KMS-11 (cell line): Measurements from ENCODE around the gene CRISPLD2.

Experiments used
- H2AFZ ChIP-seq: fragments of 200-600 bp; sonication (generic); 2 replicates; pipeline ENCODE4 v1.6.1; 2016; ENCODE audit warnings: antibody characterized with exemption, mixed run types, low read depth
- H3K27ac ChIP-seq: fragments of 200-600 bp; sonication (generic); 2 replicates; pipeline ENCODE4 v1.6.1; 2016; ENCODE audit warnings: mild to moderate bottlenecking, mixed run types
- H3K27me3 ChIP-seq: fragments of 200-600 bp; sonication (generic); 2 replicates; pipeline ENCODE4 v1.6.1; 2017; ENCODE audit warnings: mild to moderate bottlenecking, low read depth, mixed run types, moderate library complexity; ENCODE audit not compliant: insufficient read depth
- H3K36me3 ChIP-seq: fragments of 200-600 bp; sonication (generic); 2 replicates; pipeline ENCODE4 v1.6.1; 2017; ENCODE audit warnings: mild to moderate bottlenecking, mixed run types; ENCODE audit not compliant: insufficient read depth
- H3K4me1 ChIP-seq: fragments of 200-600 bp; sonication (generic); 2 replicates; pipeline ENCODE4 v1.6.1; 2016; ENCODE audit warnings: mild to moderate bottlenecking, low read depth, mixed run types; ENCODE audit not compliant: poor library complexity, severe bottlenecking
- H3K4me2 ChIP-seq: fragments of 200-600 bp; sonication (generic); 2 replicates; pipeline ENCODE4 v1.7.0; 2016; ENCODE audit warnings: mild to moderate bottlenecking, mixed run types
- H3K4me3 ChIP-seq: fragments of 200-600 bp; sonication (generic); IDR thresholded peaks from 2 replicates; pipeline ENCODE4 v1.6.1; 2017; ENCODE audit warnings: low read depth, low read length, mixed read lengths; ENCODE audit not compliant: insufficient read depth
- H3K79me2 ChIP-seq: fragments of 200-600 bp; sonication (generic); 2 replicates; pipeline ENCODE4 v1.6.1; 2016; ENCODE audit warnings: low read depth, mixed run types; ENCODE audit not compliant: insufficient read depth
- H3K9ac ChIP-seq: fragments of 200-600 bp; sonication (generic); 2 replicates; pipeline ENCODE4 v1.6.1; 2016; ENCODE audit warnings: mild to moderate bottlenecking, mixed run types
- H4K20me1 ChIP-seq: fragments of 200-600 bp; sonication (generic); 2 replicates; pipeline ENCODE4 v1.6.1; 2016; ENCODE audit warnings: mild to moderate bottlenecking, mixed run types; ENCODE audit not compliant: insufficient read depth
- TF ChIP-seq, protein P1 (sequence below): fragments of 200-600 bp; sonication (generic); conservative IDR thresholded peaks from 2 replicates; pipeline ENCODE4 v1.6.1; 2017; ENCODE audit warnings: low read depth, mild to moderate bottlenecking, antibody characterized with exemption, low read length, moderate library complexity, mixed read lengths

CRISPLD2 gene

DNA sequence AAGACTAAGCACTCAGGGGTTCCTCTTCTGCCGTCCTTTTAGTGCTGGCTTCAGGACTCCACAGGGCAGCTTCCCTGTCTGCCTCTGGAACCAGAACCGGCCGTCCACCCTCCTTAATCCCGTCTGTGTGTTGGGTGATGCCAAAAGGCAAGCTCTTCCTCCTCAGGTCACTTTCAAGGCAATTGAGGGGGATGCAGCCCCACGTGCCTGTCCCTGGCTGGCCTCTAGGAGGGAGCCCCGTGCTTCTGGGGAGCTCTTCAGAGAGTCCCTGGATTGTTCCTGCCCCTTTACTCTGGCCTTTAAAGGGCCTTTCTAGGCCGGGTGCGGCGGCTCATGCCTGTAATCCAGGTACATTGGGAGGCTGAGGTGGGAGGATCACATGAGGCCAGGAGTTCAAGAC is 77.1 kb downstream of the CRISPLD2 start:
- Histone ChIP-seq H4K20me1 (no peaks in the 10 kb centered on the region), H3K79me2 (no peaks in the 10 kb centered on the region), H3K36me3 (no peaks in the 10 kb centered on the region), H3K27me3 (peaks cover 91% of the 10 kb centered on the region), H3K27ac (no peak overlapping the region), H2AFZ (no peak overlapping the region), H3K4me1 (no peaks in the 10 kb centered on the region), H3K9ac (no peak overlapping the region), H3K4me2 (no peak overlapping the region), H3K4me3 (no peak overlapping the region)
- TF ChIP-seq, protein P1, sequence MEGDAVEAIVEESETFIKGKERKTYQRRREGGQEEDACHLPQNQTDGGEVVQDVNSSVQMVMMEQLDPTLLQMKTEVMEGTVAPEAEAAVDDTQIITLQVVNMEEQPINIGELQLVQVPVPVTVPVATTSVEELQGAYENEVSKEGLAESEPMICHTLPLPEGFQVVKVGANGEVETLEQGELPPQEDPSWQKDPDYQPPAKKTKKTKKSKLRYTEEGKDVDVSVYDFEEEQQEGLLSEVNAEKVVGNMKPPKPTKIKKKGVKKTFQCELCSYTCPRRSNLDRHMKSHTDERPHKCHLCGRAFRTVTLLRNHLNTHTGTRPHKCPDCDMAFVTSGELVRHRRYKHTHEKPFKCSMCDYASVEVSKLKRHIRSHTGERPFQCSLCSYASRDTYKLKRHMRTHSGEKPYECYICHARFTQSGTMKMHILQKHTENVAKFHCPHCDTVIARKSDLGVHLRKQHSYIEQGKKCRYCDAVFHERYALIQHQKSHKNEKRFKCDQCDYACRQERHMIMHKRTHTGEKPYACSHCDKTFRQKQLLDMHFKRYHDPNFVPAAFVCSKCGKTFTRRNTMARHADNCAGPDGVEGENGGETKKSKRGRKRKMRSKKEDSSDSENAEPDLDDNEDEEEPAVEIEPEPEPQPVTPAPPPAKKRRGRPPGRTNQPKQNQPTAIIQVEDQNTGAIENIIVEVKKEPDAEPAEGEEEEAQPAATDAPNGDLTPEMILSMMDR, result no peak

DNA sequence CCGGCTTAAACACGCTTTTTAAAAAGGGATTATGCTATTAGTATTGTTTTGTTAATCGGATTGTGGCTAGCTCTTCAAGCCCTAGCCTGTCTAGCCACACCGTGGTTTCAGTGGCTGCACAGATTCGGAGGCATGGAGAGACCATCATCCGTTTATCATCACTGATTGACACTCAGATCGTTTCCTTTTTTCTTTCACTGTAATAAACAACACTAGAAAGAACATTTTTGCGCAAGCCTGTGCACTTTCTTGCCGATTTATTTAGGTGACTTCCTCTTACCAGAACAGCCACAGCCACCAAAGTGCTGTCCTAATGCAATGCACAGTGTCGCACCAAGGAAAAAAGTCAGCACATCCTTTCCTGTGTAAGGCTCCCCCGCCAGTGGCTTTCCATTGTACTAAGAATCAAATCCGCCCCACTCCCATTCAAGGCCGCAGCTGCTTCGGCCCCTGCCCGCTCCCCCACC is 78.2 kb downstream of the CRISPLD2 start:
- Histone ChIP-seq H4K20me1 (no peaks in the 10 kb centered on the region), H3K4me1 (no peaks in the 10 kb centered on the region), H3K9ac (no peak overlapping the region), H3K79me2 (no peaks in the 10 kb centered on the region), H3K27me3 (peaks cover 93% of the 10 kb centered on the region), H3K36me3 (no peaks in the 10 kb centered on the region), H3K4me3 (no peak overlapping the region), H2AFZ (no peak overlapping the region), H3K4me2 (no peak overlapping the region), H3K27ac (no peak overlapping the region)
- TF ChIP-seq, protein P1, result no peak

DNA sequence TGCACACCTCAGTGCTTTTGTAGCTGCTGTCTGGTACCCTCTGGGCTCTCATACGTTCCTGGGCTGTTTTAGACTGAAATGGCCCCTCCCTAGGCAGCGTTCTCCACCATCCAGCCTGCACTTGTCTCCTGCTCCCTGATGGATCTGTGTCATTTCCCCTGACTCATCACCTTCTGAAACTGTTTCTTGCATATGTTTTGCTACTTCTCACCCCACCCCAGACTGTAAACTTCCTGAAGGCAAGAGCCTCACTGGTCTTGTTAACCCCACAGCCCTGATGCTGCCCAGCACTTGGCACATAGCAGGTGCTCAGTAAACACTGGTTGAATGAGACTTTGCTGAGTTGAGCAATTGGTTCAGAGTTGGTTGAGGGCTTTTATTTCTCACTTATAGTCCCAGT is 78.7 kb downstream of the CRISPLD2 start:
- no peaks in the 10 kb centered on the region for H3K4me1 ChIP-seq
- no peak overlapping the region for H3K27ac ChIP-seq
- no peak overlapping the region for H3K4me3 ChIP-seq
- H3K4me2 ChIP-seq, result no peak overlapping the region
- peaks cover 90% of the 10 kb centered on the region for H3K27me3 ChIP-seq
- no peaks in the 10 kb centered on the region for H3K79me2 ChIP-seq
- H2AFZ ChIP-seq, result no peak overlapping the region
- H4K20me1 ChIP-seq, result no peaks in the 10 kb centered on the region
- TF ChIP-seq, protein P1, result no peak
- no peaks in the 10 kb centered on the region for H3K36me3 ChIP-seq
- no peak overlapping the region for H3K9ac ChIP-seq

DNA sequence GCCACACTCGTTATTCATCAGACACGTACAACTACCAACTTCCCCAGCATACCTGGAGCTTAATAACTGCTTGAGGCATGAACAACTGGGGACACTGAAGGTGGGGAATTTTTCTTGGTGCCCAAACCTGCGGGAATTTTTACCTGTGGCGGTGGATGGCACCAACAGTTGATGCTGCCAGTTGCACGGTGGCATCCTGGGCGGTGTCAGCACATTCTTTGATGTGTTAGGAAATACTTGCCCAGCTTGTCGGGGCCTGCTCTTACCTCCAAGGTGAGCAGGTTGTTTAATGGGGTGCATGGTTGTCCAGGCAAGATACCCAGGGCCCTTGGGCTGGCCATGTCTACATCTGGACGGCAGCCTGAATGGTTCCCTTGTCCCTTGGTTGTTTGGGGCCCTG is 79.6 kb downstream of the CRISPLD2 start:
- TF ChIP-seq, protein P1, result no peak
- Histone ChIP-seq H3K4me3 (no peak overlapping the region), H2AFZ (no peak overlapping the region), H3K9ac (no peak overlapping the region), H3K4me1 (no peaks in the 10 kb centered on the region), H3K4me2 (no peak overlapping the region), H3K36me3 (no peaks in the 10 kb centered on the region), H3K27me3 (peaks cover 85% of the 10 kb centered on the region), H4K20me1 (no peaks in the 10 kb centered on the region), H3K27ac (no peak overlapping the region), H3K79me2 (no peaks in the 10 kb centered on the region)
